Measurements from ENCODE around the gene VCPKMT. TPM values are rescaled to one million over a fixed set of nuclear protein-coding genes. Genes with fewer than 3 reads are reported as not detected.

VCPKMT gene
- polyA plus RNA-seq (ENCODE audit: insufficient read depth in 1 of 5, insufficient read length in 5 of 5, low replicate concordance in 1 of 5), result 10 to 100 TPM; 14.0 to 20.3 (median 17.9) TPM
- long read RNA-seq, donor 1, partial matches to known transcripts, result 0 of 6 reads
- long read RNA-seq, donor 1, other reads (novel, unspliced or antisense), result 0 of 6 reads
- long read RNA-seq, donor 2, partial matches to known transcripts, result 0 of 2 reads
- long read RNA-seq, donor 2, other reads (novel, unspliced or antisense), result 0 of 2 reads
- long read RNA-seq, donor 3, partial matches to known transcripts, result 0 of 5 reads
- long read RNA-seq, donor 3, other reads (novel, unspliced or antisense), result 0 of 5 reads
- long read RNA-seq, donor 4, partial matches to known transcripts, result 6 of 7 reads
- long read RNA-seq, donor 4, other reads (novel, unspliced or antisense), result 0 of 7 reads
- long read RNA-seq, donor 5, partial matches to known transcripts, result 0 of 4 reads
- long read RNA-seq, donor 5, other reads (novel, unspliced or antisense), result 0 of 4 reads
- long read RNA-seq, donor 6, partial matches to known transcripts, result 0 of 1 reads
- long read RNA-seq, donor 6, other reads (novel, unspliced or antisense), result 0 of 1 reads
- long read RNA-seq, donor 7, partial matches to known transcripts, result 0 of 5 reads
- long read RNA-seq, donor 7, other reads (novel, unspliced or antisense), result 0 of 5 reads
- long read RNA-seq, donor 8, result 0 reads

GRCh38 chr14:50116181-50116956 is at the start of gene VCPKMT:
Gene VCPKMT (minus strand): TSS chr14:50116572. CDS start chr14:50116552, 20 bp downstream.
- DNase-seq, result peak; percentile 94 to 95

- DNase-seq, result no peak
Measured at GRCh38 chr14:50156111-50156510, 39.7 kb upstream of the VCPKMT start.

GRCh38 chr14:50148799-50149198 is 32.4 kb upstream of the VCPKMT start:
- DNase-seq, result no peak

- no peak for DNase-seq
Measured at GRCh38 chr14:50139192-50139591, 22.8 kb upstream of the VCPKMT start.

GRCh38 chr14:50127802-50128201 is 11.4 kb upstream of the VCPKMT start:
- no peak for DNase-seq

- DNase-seq, result no peak
Measured at GRCh38 chr14:50123062-50123461, 6.7 kb upstream of the VCPKMT start.

- no peak for DNase-seq
Measured at GRCh38 chr14:50122291-50122690, 5.9 kb upstream of the VCPKMT start.

- no peak for DNase-seq
Measured at GRCh38 chr14:50121486-50121885, 5.1 kb upstream of the VCPKMT start.

- no peak for DNase-seq
Measured at GRCh38 chr14:50117456-50117855, 1.1 kb upstream of the VCPKMT start.

- DNase-seq, result no peak
Measured at GRCh38 chr14:50116966-50117365, 594 bp upstream of the VCPKMT start.

- DNase-seq, result no peak
Measured at GRCh38 chr14:50113381-50114035, 2.9 kb downstream of the VCPKMT start.

- DNase-seq, result no peak
Measured at GRCh38 chr14:50110323-50111037, 5.9 kb downstream of the VCPKMT start.

- DNase-seq, result no peak
Measured at GRCh38 chr14:50109342-50109741, 7.0 kb downstream of the VCPKMT start.

- no peak for DNase-seq
Measured at GRCh38 chr14:50107850-50108249, 8.5 kb downstream of the VCPKMT start.

GRCh38 chr14:50106178-50106577 is 10.2 kb downstream of the VCPKMT start:
- DNase-seq, result no peak

- no peak for DNase-seq
Measured at GRCh38 chr14:50103558-50103957, 12.8 kb downstream of the VCPKMT start.

GRCh38 chr14:50101417-50101816 is 15.0 kb downstream of the VCPKMT start:
- no peak for DNase-seq

- DNase-seq, result no peak
Measured at GRCh38 chr14:50100805-50101204, 15.6 kb downstream of the VCPKMT start.

GRCh38 chr14:50099335-50099734 is 17.0 kb downstream of the VCPKMT start:
- DNase-seq, result no peak

- DNase-seq, result no peak
Measured at GRCh38 chr14:50095895-50096294, 20.5 kb downstream of the VCPKMT start.

Data from right lung (tissue), 10 donors.